ENCODE results near the gene EEF2.

DNA sequence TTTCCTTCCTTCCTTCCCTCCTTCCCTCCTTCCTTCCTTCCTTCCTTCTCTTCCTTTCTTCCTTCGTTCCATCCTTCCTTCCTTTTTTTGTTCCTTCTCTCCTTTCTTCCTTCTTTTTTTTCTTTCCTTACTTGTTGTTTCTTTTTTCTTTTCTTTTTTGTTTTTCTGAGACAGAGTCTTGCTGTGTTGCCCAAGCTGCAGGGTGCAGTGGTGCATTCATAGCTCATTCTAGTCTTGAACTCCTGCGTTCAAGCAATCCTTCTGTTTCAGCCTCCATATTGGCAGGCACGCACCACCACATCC is 5.5 kb upstream of the EEF2 start:
- TF ChIP-seq CTCF (conservative IDR thresholded peaks at IDR 0.05; ENCODE audit: low read length) (no peak), EZH2phosphoT487 (IDR thresholded peaks at IDR 0.05; ENCODE audit: borderline replicate concordance, low read depth, low read length) (no peak)
